Loucy (cell line): ENCODE results near the gene ABCC9.

Source experiments
- H2AFZ ChIP-seq: fragments of 200-600 bp; sonication (generic); 2 replicates; pipeline ENCODE4 v1.6.0; 2016; ENCODE audit warnings: antibody characterized with exemption, mild to moderate bottlenecking, low read length, moderate library complexity
- H3F3A ChIP-seq: fragments of 200-600 bp; 2 replicates; pipeline ENCODE4 v1.6.0; 2016; ENCODE audit warnings: antibody characterized with exemption, low read depth, mild to moderate bottlenecking
- H3K27me3 ChIP-seq: fragments of 200-600 bp; sonication (generic); 2 replicates; pipeline ENCODE4 v1.6.1; 2014; ENCODE audit warnings: low read length, mild to moderate bottlenecking; ENCODE audit not compliant: insufficient read depth, poor library complexity, severe bottlenecking
- H3K36me3 ChIP-seq: fragments of 200-600 bp; sonication (generic); 2 replicates; pipeline ENCODE4 v1.6.1; 2016; ENCODE audit warnings: low read length; ENCODE audit not compliant: insufficient read depth
- H3K4me1 ChIP-seq: fragments of 200-600 bp; sonication (generic); 2 replicates; pipeline ENCODE4 v1.5.1; 2014; ENCODE audit warnings: low read length, mild to moderate bottlenecking; ENCODE audit not compliant: insufficient read depth, poor library complexity, severe bottlenecking
- H3K4me2 ChIP-seq: fragments of 200-600 bp; sonication (generic); 2 replicates; pipeline ENCODE4 v1.6.0; 2014; ENCODE audit warnings: antibody characterized with exemption, low read length, low read depth, mild to moderate bottlenecking; ENCODE audit not compliant: poor library complexity, severe bottlenecking
- H3K4me3 ChIP-seq: fragments of 200-600 bp; sonication (generic); 2 replicates; pipeline ENCODE4 v1.5.1; 2014; ENCODE audit warnings: low read length, mild to moderate bottlenecking, mixed read lengths; ENCODE audit not compliant: poor library complexity, severe bottlenecking
- H3K79me2 ChIP-seq: fragments of 200-600 bp; sonication (generic); 2 replicates; pipeline ENCODE4 v1.6.1; 2014; ENCODE audit warnings: low read length; ENCODE audit not compliant: insufficient read depth
- H3K9ac ChIP-seq: fragments of 200-600 bp; sonication (generic); 2 replicates; pipeline ENCODE4 v1.6.0; 2014; ENCODE audit warnings: mild to moderate bottlenecking, low read depth, low read length, moderate library complexity; ENCODE audit not compliant: poor library complexity, severe bottlenecking
- H3K9me2 ChIP-seq: fragments of 200-600 bp; sonication (generic); replicated peaks from 2 replicates; pipeline ENCODE4 v1.6.1; 2016; ENCODE audit warnings: low read depth, low read length, mixed read lengths
- H3K9me3 ChIP-seq: fragments of 200-600 bp; sonication (generic); 2 replicates; pipeline ENCODE4 v1.6.1; 2014; ENCODE audit warnings: mild to moderate bottlenecking, antibody characterized with exemption, low read length, low read depth; ENCODE audit not compliant: insufficient read depth
- H4K20me1 ChIP-seq: fragments of 200-600 bp; sonication (generic); 2 replicates; pipeline ENCODE4 v1.6.0; 2014; ENCODE audit warnings: antibody characterized with exemption, low read length, mild to moderate bottlenecking; ENCODE audit not compliant: insufficient read depth, poor library complexity, severe bottlenecking
- EZH2phosphoT487 ChIP-seq: fragments of 200-600 bp; IDR thresholded peaks from 2 replicates; pipeline ENCODE4 v1.6.1; 2018; ENCODE audit warnings: antibody characterized with exemption, mild to moderate bottlenecking, moderate library complexity, borderline replicate concordance
- TF ChIP-seq, protein P1 (sequence below): fragments of 200-600 bp; sonication (generic); conservative IDR thresholded peaks from 2 replicates; pipeline ENCODE4 v1.5.1; 2014; ENCODE audit warnings: mild to moderate bottlenecking, antibody characterized with exemption, low read length

ABCC9 gene

DNA sequence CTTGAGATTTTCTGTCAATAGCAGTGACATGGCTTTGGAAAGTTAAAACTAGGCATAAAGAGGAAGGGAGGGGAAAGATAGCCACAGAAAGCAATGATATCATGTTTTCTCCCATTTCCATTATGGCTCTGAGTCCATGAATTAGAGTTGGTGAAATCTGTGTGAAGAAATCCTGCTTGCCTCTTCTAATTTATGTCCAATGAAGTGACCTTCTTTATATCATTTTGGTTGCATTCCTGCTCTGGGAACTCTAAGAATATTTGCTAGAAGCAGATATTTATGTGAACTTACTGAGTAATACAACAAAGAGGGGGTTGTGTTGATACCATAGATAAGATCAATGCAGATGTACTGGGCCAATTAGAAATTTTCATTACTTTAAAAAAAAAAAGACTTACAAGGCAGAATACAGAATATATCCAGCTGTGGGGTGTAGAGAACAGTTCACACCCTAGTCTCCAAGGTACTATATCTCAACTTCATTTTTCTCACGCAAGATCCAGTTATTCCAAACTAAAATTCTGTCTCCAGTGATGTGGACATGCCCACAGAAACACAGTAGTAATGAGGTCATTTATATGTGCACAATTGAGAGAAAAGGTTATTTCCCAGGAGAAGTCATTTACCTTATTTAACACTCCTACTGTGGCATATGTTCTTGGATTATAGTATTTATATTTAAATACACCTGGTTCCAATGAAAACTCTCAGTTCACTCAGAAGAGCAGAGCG, 115.2 kb downstream of the ABCC9 start:
- H3K4me1 ChIP-seq: no peaks in the 10 kb centered on the region
- no peak overlapping the region for H2AFZ ChIP-seq
- H3K9me2 ChIP-seq: no peaks in the 10 kb centered on the region
- no peaks in the 10 kb centered on the region for H3K36me3 ChIP-seq
- no peak overlapping the region for H3K4me2 ChIP-seq
- H3K4me3 ChIP-seq: no peak overlapping the region
- H3K27me3 ChIP-seq: no peaks in the 10 kb centered on the region
- no peaks in the 10 kb centered on the region for H3K9me3 ChIP-seq
- H4K20me1 ChIP-seq: no peaks in the 10 kb centered on the region
- no peaks in the 10 kb centered on the region for H3F3A ChIP-seq
- no peaks in the 10 kb centered on the region for H3K79me2 ChIP-seq
- no peak overlapping the region for H3K9ac ChIP-seq
- TF ChIP-seq, protein P1, sequence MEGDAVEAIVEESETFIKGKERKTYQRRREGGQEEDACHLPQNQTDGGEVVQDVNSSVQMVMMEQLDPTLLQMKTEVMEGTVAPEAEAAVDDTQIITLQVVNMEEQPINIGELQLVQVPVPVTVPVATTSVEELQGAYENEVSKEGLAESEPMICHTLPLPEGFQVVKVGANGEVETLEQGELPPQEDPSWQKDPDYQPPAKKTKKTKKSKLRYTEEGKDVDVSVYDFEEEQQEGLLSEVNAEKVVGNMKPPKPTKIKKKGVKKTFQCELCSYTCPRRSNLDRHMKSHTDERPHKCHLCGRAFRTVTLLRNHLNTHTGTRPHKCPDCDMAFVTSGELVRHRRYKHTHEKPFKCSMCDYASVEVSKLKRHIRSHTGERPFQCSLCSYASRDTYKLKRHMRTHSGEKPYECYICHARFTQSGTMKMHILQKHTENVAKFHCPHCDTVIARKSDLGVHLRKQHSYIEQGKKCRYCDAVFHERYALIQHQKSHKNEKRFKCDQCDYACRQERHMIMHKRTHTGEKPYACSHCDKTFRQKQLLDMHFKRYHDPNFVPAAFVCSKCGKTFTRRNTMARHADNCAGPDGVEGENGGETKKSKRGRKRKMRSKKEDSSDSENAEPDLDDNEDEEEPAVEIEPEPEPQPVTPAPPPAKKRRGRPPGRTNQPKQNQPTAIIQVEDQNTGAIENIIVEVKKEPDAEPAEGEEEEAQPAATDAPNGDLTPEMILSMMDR: no peak
- no peak for TF ChIP-seq EZH2phosphoT487

DNA sequence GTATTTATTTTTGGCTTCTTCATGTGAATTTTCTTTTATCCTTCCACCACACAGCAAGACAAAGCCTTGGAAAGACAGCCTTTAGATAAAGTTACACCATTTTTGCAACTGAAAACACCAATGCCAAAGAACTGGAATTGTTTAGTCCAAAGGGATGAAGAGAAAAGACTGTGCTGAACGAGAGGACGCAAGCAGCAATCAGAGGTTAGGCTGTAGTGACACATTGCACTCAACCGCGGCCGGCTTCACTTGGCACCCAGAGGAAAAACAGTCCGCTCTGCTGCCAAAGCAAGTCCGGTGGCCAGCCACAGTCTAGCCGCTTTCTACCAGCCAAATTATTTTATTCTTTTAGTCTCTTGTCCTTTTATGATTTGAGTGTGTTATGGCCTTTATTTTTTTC, 117.6 kb downstream of the ABCC9 start:
- Histone ChIP-seq H3K27me3 (no peaks in the 10 kb centered on the region), H3K9ac (no peak overlapping the region), H3F3A (no peaks in the 10 kb centered on the region), H3K9me3 (no peaks in the 10 kb centered on the region), H2AFZ (no peak overlapping the region), H4K20me1 (no peaks in the 10 kb centered on the region), H3K9me2 (no peaks in the 10 kb centered on the region), H3K4me1 (no peaks in the 10 kb centered on the region), H3K79me2 (no peaks in the 10 kb centered on the region), H3K4me3 (no peak overlapping the region), H3K36me3 (no peaks in the 10 kb centered on the region), H3K4me2 (no peak overlapping the region)
- TF ChIP-seq, protein P1: no peak
- no peak for TF ChIP-seq EZH2phosphoT487

- TF ChIP-seq, protein P1: no peak
- no peak for TF ChIP-seq EZH2phosphoT487
- no peak overlapping the region for H2AFZ ChIP-seq
- H3K9me3 ChIP-seq: no peaks in the 10 kb centered on the region
- H3K9me2 ChIP-seq: no peaks in the 10 kb centered on the region
- no peaks in the 10 kb centered on the region for H3K36me3 ChIP-seq
- no peak overlapping the region for H3K4me3 ChIP-seq
- H3K27me3 ChIP-seq: no peaks in the 10 kb centered on the region
- no peaks in the 10 kb centered on the region for H3K4me1 ChIP-seq
- H4K20me1 ChIP-seq: no peaks in the 10 kb centered on the region
- no peak overlapping the region for H3K4me2 ChIP-seq
- H3F3A ChIP-seq: no peaks in the 10 kb centered on the region
- H3K79me2 ChIP-seq: no peaks in the 10 kb centered on the region
- H3K9ac ChIP-seq: no peak overlapping the region
Measured at GRCh38 chr12:21819678-21820077, 121.5 kb downstream of the ABCC9 start.
